ENCODE data around the gene CD200R1L.

- TF ChIP-seq POLR2A (IDR thresholded peaks at IDR 0.05), result no peak
- TF ChIP-seq CTCF (IDR thresholded peaks at IDR 0.05), result no peak
Observed at GRCh38 chr3:112778353-112778948, 68.2 kb downstream of the CD200R1L start.
